HepG2 (cell line): ENCODE data around the gene NPPA. TPM values are rescaled to one million over a fixed set of nuclear protein-coding genes. Genes with fewer than 3 reads are reported as not detected.

ENCODE experiments used
- ATAC-seq: fragments of 200-7000 bp; cut with Tn5 transposase; 3 replicates; pipeline ENCODE4 v1.9.1; 2020; ENCODE audit warnings: mild to moderate bottlenecking, moderate library complexity
- BruUV-seq: library from RNA; stranded (reverse); fragments of 400-500 nt; replicated peaks from 2 replicates; lab custom pipeline; 2021; lab: Mats Ljungman, UMichigan
- CTCF ChIA-PET: fragments of 300-600 bp; formaldehyde crosslinking; extraction: SDS; loops from one replicate; lab custom pipeline; 2021; ENCODE audit warnings: low total read pairs, inconsistent platforms, low intra/inter-chr PET ratio; lab: Yijun Ruan, JAX
- POLR2A ChIA-PET: fragments of 350-600 bp; sonication (Branson Sonifier 250); formaldehyde crosslinking; loops from one replicate; lab custom pipeline; 2020; ENCODE audit warnings: antibody characterized with exemption, inconsistent platforms; lab: Yijun Ruan, JAX
- DNase-seq: peaks from one replicate; pipeline ENCODE4 v3.0.0-alpha.2; 2015; ENCODE audit warnings: low spot score
- FAIRE-seq: peaks from 3 replicates; lab custom pipeline; 2011; peaks lifted over from hg19 to GRCh38; lab: Jason Lieb, UNC
- H2AFZ ChIP-seq: one replicate; pipeline ENCODE4 v1.6.1; 2011; ENCODE audit warnings: low read length, inconsistent platforms
- H3K27ac ChIP-seq: fragments of 300-600 bp; 3 replicates; pipeline ENCODE4 v1.8.0; 2011; ENCODE audit warnings: mixed run types, mild to moderate bottlenecking, mixed read lengths, low read length, inconsistent platforms; ENCODE audit not compliant: insufficient read depth; ENCODE audit errors: extremely low read length
- H3K27me3 ChIP-seq, 2 experiments: fragments of 200-600 bp in 1 of 2; 2 replicates in 1 of 2; 3 replicates in 1 of 2; pipeline versions ENCODE4 v1.6.0 to v1.8.0; 2011; ENCODE audit warnings: low read length in 2 of 2, mild to moderate bottlenecking in 2 of 2, moderate library complexity in 2 of 2, inconsistent platforms in 1 of 2; ENCODE audit not compliant: insufficient read depth in 2 of 2, control insufficient read depth in 1 of 2
- H3K36me3 ChIP-seq, 2 experiments: fragments of 200-600 bp in 1 of 2; replicated peaks in 1 of 2; 2 replicates in 1 of 2; 3 replicates in 1 of 2; pipeline versions ENCODE4 v1.5.1 to v1.8.0; 2011; ENCODE audit warnings: low read length in 2 of 2, inconsistent platforms in 1 of 2; ENCODE audit not compliant: insufficient read depth in 2 of 2, control insufficient read depth in 1 of 2
- H3K4me1 ChIP-seq: 2 replicates; pipeline ENCODE4 v1.5.1; 2012; ENCODE audit warnings: low read length, inconsistent platforms; ENCODE audit not compliant: insufficient read depth
- H3K4me2 ChIP-seq: 2 replicates; pipeline ENCODE4 v1.6.0; 2011; ENCODE audit warnings: low read depth, low read length, inconsistent platforms
- H3K4me3 ChIP-seq, 3 experiments: fragments of 200-600 bp in 1 of 3; sonication (generic), shearing (Covaris generic) in 1 of 3; replicated peaks in 1 of 3; 2 replicates each; pipeline ENCODE4 v1.5.1; 2011 to 2016; ENCODE audit warnings: low read length in 3 of 3, inconsistent platforms in 2 of 3, low read depth in 2 of 3, mild to moderate bottlenecking in 2 of 3, control low read depth in 1 of 3, mixed read lengths in 1 of 3; ENCODE audit not compliant: insufficient read depth in 1 of 3
- H3K79me2 ChIP-seq: one replicate; pipeline ENCODE4 v1.6.1; 2011; ENCODE audit warnings: low read length, inconsistent platforms; ENCODE audit not compliant: insufficient read depth
- H3K9ac ChIP-seq: 2 replicates; pipeline ENCODE4 v1.6.0; 2011; ENCODE audit warnings: mild to moderate bottlenecking, low read depth, low read length, inconsistent platforms; ENCODE audit not compliant: insufficient read depth
- H3K9me3 ChIP-seq: 2 replicates; pipeline ENCODE4 v1.5.1; 2012; ENCODE audit warnings: mild to moderate bottlenecking, low read length
- H4K20me1 ChIP-seq: 2 replicates; pipeline ENCODE4 v1.6.0; 2011; ENCODE audit warnings: inconsistent platforms, mild to moderate bottlenecking, low read length, moderate library complexity; ENCODE audit not compliant: insufficient read depth
- ATAD3A ChIP-seq: sonication (generic); formaldehyde crosslinking; IDR thresholded peaks from 2 replicates; pipeline ENCODE4 v1.4.0; 2020; ENCODE audit warnings: missing genetic modification reagents
- ETS1 ChIP-seq: sonication (generic); formaldehyde crosslinking; IDR thresholded peaks from 2 replicates; pipeline ENCODE4 v1.4.0; 2020; ENCODE audit warnings: missing genetic modification reagents
- KDM4B ChIP-seq: sonication (generic); formaldehyde crosslinking; IDR thresholded peaks from 2 replicates; pipeline ENCODE4 v1.4.0; 2020; ENCODE audit warnings: missing genetic modification reagents
- MAFK ChIP-seq, 2 experiments: IDR thresholded peaks in 1 of 2; conservative IDR thresholded peaks in 1 of 2; 2 replicates each; pipeline ENCODE4 v1.6.1; 2011; ENCODE audit warnings: improper control_type of control experiment in 2 of 2, low read length in 2 of 2
- PAWR ChIP-seq: sonication (generic); formaldehyde crosslinking; IDR thresholded peaks from 2 replicates; pipeline ENCODE4 v1.4.0; 2020; ENCODE audit warnings: missing genetic modification reagents, mild to moderate bottlenecking, borderline replicate concordance
- SMARCC2 ChIP-seq: fragments of 450-650 bp; IDR thresholded peaks from 2 replicates; pipeline ENCODE4 v1.6.1; 2017; ENCODE audit warnings: antibody characterized with exemption, mild to moderate bottlenecking
- SP2 ChIP-seq: sonication (generic); formaldehyde crosslinking; IDR thresholded peaks from 2 replicates; pipeline ENCODE4 v1.5.1; 2020; ENCODE audit warnings: mild to moderate bottlenecking, missing genetic modification reagents
- STAT5B ChIP-seq: sonication (generic); formaldehyde crosslinking; IDR thresholded peaks from 2 replicates; pipeline ENCODE4 v1.4.0; 2020; ENCODE audit warnings: missing genetic modification reagents
- ZBTB49 ChIP-seq: sonication (generic); formaldehyde crosslinking; IDR thresholded peaks from 2 replicates; pipeline ENCODE4 v1.4.0; 2020; ENCODE audit warnings: missing genetic modification reagents, borderline replicate concordance
- ZNF136 ChIP-seq: sonication (generic); formaldehyde crosslinking; IDR thresholded peaks from 2 replicates; pipeline ENCODE4 v1.8.1; 2022; ENCODE audit warnings: low read depth, mild to moderate bottlenecking, moderate library complexity, missing genetic modification reagents
- ZNF34 ChIP-seq: sonication (generic); formaldehyde crosslinking; IDR thresholded peaks from 2 replicates; pipeline ENCODE4 v1.4.0; 2020; ENCODE audit warnings: mild to moderate bottlenecking, missing genetic modification reagents, borderline replicate concordance
- ZNF362 ChIP-seq: sonication (generic); formaldehyde crosslinking; IDR thresholded peaks from 2 replicates; pipeline ENCODE4 v1.4.0; 2020; ENCODE audit warnings: missing genetic modification reagents, mild to moderate bottlenecking, borderline replicate concordance
- ZNF430 ChIP-seq: sonication (generic); formaldehyde crosslinking; IDR thresholded peaks from 2 replicates; pipeline ENCODE4 v1.9.0; 2021; ENCODE audit warnings: mild to moderate bottlenecking, missing genetic modification reagents
- ZNF7 ChIP-seq: IDR thresholded peaks from 2 replicates; pipeline ENCODE4 v1.6.1; 2016; ENCODE audit warnings: missing biosample characterization, missing genetic modification reagents
- WGBS: methylation state at CpG from one replicate; pipeline ENCODE4 v1.1.6; 2017; ENCODE audit warnings: low lambda C conversion rate; 5-methylcytosine and 5-hydroxymethylcytosine counted together
- in situ Hi-C: cut with HindIII; loops from 2 replicates; pipeline ENCODE4 v1.10.0; 2017; ENCODE audit warnings: low pct_unique_long_range_greater_than_20kb; ENCODE audit not compliant: extremely low pct_ligation_motif_present
- intact Hi-C: fragments of 100-400 bp; cut with micrococcal nuclease; formaldehyde crosslinking; loops from one replicate; pipeline ENCODE4 v1.10.0; 2022; ENCODE audit not compliant: unreplicated experiment
- polyA plus RNA-seq, 8 experiments: library from polyadenylated mRNA; depleted of rRNA in 3 of 8; stranded (reverse) in 7 of 8; unstranded in 1 of 8; fragments of >200 nt; fragmentation: Illumina TruSeq in 4 of 8; extraction: Trizol in 4 of 8; gene quantifications; 2 replicates each; pipeline versions ENCODE4 v1.2.1 to v1.2.3, GENCODE V29; 2011 to 2016; ENCODE audit warnings: low read depth in 4 of 8, missing spikeins in 1 of 8, mixed read lengths in 1 of 8; ENCODE audit not compliant: insufficient read depth in 1 of 8
- total RNA-seq, 5 experiments: library from RNA; depleted of rRNA; stranded (reverse); fragments of >200 nt; fragmentation: Illumina TruSeq; extraction: Trizol; gene quantifications; 2 replicates each; pipeline ENCODE4 v1.2.3, GENCODE V29; 2016; ENCODE audit warnings: low read depth in 1 of 5

The NPPA gene
- total and polyA plus RNA-seq, 2 of the 13 experiments (the other 11 are each of a cell fraction or from before 2014, with no cell fraction given) = not detected

GRCh38 chr1:11857164-11857851, 9.7 kb upstream of the NPPA start:
- intact Hi-C loops = no loop called here
- in situ Hi-C loops = no loop called here
- no peak for FAIRE-seq
- Histone ChIP-seq H2AFZ (no peak overlapping the region), H3K36me3 (no peaks in the 10 kb centered on the region), H3K27ac (no peak overlapping the region), H4K20me1 (no peaks in the 10 kb centered on the region), H3K4me2 (no peak overlapping the region), H3K4me3 (no peak overlapping the region), H3K27me3 (peaks cover 2 to 31% of the 10 kb centered on the region in 2 experiments; a peak in 4 of 5 replicates), H3K9me3 (no peaks in the 10 kb centered on the region), H3K4me1 (no peaks in the 10 kb centered on the region), H3K9ac (no peak overlapping the region), H3K79me2 (no peaks in the 10 kb centered on the region)
- ChIA-PET POLR2A (no interaction called here), CTCF (no interaction called here)
- ATAC-seq = no peak
- no peak for DNase-seq
- no TSS peak for BruUV-seq
- no peak for TF ChIP-seq SMARCC2
- TF ChIP-seq MAFK (conservative IDR thresholded peaks at IDR 0.05 in 1 of 2, IDR thresholded peaks at IDR 0.05 in 1 of 2; ENCODE audit: low read length in 2 of 2) = peak; percentile 6 to 20; a peak in 1 of 4 replicates
- WGBS = 31% methylated on average over 10 of the region's 10 CpGs

GRCh38 chr1:11856698-11857097, 9.1 kb upstream of the NPPA start:
- ATAC-seq (no peak), FAIRE-seq (no peak), DNase-seq (no peak)
- no peak overlapping the region for H2AFZ ChIP-seq
- no TSS peak for BruUV-seq
- H3K9ac ChIP-seq = no peak overlapping the region
- no peaks in the 10 kb centered on the region for H4K20me1 ChIP-seq
- no peaks in the 10 kb centered on the region for H3K36me3 ChIP-seq
- no peaks in the 10 kb centered on the region for H3K79me2 ChIP-seq
- no peaks in the 10 kb centered on the region for H3K9me3 ChIP-seq
- peaks cover 2 to 31% of the 10 kb centered on the region in 2 experiments; a peak in 4 of 5 replicates for H3K27me3 ChIP-seq
- no peak overlapping the region for H3K27ac ChIP-seq
- no peak overlapping the region for H3K4me2 ChIP-seq
- WGBS = 83% methylated on average over 2 of the region's 3 CpGs
- ChIA-PET POLR2A (no interaction called here), CTCF (no interaction called here)
- intact Hi-C loops (no loop called here), in situ Hi-C loops (no loop called here)
- no peak overlapping the region for H3K4me3 ChIP-seq
- H3K4me1 ChIP-seq = no peaks in the 10 kb centered on the region
- no peak for TF ChIP-seq ZNF7
- TF ChIP-seq ATAD3A = no peak
- TF ChIP-seq ETS1 (CRISPR knock-in tag) = no peak
- TF ChIP-seq ZNF34 (CRISPR knock-in tag) = no peak
- no peak for TF ChIP-seq ZNF430 (CRISPR knock-in tag)
- TF ChIP-seq KDM4B (CRISPR knock-in tag) = no peak
- no peak for TF ChIP-seq ZBTB49
- TF ChIP-seq ZNF362 = no peak
- no peak for TF ChIP-seq SP2
- no peak for TF ChIP-seq STAT5B (CRISPR knock-in tag)
- no peak for TF ChIP-seq ZNF136
- TF ChIP-seq PAWR (CRISPR knock-in tag) = no peak
